H54 (cell line): Measurements from ENCODE around the gene CCSER1.
"Not testable (repeated sequence)": the region's sequence is repeated elsewhere in the genome, so short reads cannot be mapped to it uniquely, and the experiment has no call there.

Experiments used
- DNase-seq: peaks from one replicate; pipeline ENCODE4 v3.0.0; 2011; ENCODE audit warnings: low spot score, mixed read lengths; ENCODE audit not compliant: insufficient read length
- FAIRE-seq: peaks from 3 replicates; lab custom pipeline; 2011; peaks lifted over from hg19 to GRCh38; lab: Jason Lieb, UNC
- POLR2A ChIP-seq: IDR thresholded peaks from 2 replicates; pipeline ENCODE4 v1.6.1; 2011; ENCODE audit warnings: low read depth, mild to moderate bottlenecking, low read length

CCSER1 gene

DNA sequence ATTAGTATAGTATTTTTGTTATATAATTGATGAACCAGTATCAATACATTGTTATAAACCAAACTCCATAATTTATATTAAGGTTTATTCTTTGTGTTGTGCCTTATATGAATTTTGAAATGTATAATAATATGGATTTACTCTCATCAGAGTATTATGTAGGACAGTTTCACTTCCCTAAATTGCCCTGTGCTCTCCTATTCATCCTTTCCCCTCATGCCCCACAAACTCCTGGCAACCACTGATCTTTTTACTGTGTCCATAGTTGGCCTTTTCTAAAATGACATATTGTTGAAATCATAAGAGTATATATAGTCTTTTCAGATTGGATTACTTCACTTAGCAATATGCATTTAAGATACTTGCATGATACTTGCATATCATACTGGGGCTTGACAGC is 1218.4 kb downstream of the CCSER1 start:
- no peak for TF ChIP-seq POLR2A
- no peak for FAIRE-seq

DNA sequence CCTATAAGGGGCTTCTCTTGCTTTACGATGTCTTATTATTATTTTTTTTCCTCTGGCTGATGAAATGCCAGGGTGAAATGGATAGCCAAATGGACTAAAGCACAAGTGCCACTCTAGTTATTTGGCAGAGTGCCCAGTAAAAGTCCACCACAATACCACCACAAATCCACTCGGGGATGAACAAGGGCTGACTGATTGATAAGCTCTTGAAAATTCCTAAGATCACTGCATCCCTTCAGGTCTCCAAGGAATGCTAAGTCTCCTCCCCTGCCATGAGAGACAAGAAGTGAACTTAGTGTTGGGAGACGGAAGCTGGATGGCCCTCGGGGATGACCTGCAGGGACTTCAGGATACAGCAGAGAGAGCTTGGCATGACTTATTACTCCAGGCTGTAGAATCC is 1229.3 kb downstream of the CCSER1 start:
- DNase-seq, FAIRE-seq: not testable (repeated sequence)

More for the DNA sequence above, 1218.4 kb downstream of the CCSER1 start:
- DNase-seq = no peak

DNA sequence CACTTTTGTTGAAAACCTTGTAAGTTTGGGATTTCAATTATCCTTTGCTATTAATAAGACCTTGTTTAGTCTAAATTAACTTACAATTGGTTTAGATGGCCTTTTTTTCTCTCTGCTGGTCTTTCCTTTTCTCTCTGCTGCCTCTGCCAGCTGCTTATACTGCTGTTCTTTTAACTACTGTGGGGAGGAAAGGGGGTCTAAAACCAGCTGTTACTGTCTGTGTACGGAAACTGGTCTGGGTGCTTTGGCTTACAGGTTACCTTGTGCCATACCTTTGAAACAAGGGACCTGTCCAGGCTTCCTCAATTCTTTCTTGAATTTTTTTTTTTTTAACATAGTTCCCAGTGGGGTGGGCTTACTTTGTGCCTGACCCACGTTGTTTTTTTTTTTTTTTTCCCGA is 1230.8 kb downstream of the CCSER1 start:
- FAIRE-seq, DNase-seq: not testable (repeated sequence)

DNA sequence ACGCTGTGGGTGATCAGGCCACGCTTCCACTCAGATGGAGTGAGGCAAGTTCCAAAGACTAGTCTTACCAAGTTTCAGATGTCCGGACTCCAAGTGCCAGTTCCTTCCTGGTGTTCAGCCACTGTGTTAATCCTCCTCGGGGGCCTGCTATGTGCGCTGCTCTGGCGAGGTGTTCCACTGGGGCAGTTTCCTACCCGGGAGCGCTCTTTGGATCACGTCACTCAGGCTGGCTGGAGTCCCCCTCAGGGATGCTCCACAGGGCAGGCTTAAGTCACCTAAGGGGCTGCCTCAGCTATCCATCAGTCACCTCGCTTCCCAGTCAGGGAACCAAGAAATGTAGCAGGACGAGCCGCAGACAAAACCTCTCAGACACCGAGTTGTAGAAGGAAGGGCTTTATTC is 1231.4 kb downstream of the CCSER1 start:
- not testable (repeated sequence) for FAIRE-seq, DNase-seq

DNA sequence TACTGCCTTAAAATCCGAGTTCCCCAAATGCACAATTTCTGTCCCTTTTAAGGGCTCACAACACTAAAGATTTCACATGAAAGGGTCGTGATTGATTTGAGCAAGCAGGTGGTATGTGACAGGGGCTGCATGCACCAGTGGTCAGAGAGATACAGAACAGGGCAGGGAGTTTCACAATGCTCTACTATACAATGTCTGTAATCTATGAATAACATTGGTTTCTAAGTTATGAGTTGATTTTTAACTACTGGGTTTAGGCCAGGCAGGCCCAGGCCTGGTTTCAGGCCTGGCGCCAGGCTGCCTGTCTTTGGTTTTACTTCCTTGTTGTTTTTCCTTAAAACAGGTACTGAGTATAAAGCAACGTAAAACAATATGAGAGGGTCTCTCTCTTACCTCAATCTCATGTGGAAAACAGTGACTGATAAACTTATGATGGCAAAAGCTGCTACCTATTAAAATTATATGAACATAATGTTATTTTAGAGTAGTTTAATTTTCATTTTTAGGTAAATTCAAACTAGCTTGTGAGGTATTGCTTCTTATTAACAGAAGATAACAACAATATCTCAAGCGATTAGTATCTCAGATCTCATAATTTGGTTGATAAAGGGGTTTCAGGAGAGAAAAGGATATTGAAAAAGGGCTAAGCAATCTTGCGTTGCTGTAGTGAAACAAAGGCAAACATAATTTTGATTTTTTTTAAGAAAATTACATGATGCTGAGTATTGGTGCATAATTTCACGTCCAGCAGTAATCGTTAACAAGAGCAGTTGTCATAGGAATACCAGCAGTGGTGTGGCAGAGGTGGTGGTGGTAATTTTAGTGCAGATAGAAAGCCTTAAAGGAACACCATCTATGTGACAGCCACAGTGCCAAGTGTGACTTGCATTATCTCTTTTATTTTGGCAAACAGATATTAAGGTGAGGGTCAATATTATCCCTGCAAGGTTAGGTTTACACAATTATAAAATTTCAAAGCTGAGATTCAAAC is 1232.1 kb downstream of the CCSER1 start:
- no peak for TF ChIP-seq POLR2A
- DNase-seq (no peak), FAIRE-seq (no peak)

DNA sequence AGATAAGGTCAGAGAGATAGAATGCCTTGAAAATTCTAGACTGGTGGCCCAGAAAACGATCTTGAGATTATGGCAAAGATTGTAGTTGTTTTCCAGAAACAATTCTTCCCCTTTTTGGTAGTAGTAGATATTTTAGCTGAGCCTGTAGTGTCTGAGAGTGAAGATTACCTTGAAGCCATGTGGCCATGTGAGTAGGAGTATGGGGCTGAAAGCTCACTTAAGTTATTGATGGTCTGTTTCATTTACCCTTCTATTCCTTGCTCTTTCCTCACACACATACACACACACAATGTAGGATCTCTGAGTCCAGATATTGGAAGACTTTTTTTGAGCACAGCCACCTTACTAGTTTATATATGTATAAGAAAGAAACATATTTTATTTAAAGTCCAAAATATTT is 1234.9 kb downstream of the CCSER1 start:
- DNase-seq (no peak), FAIRE-seq (no peak)
- TF ChIP-seq POLR2A = no peak

DNA sequence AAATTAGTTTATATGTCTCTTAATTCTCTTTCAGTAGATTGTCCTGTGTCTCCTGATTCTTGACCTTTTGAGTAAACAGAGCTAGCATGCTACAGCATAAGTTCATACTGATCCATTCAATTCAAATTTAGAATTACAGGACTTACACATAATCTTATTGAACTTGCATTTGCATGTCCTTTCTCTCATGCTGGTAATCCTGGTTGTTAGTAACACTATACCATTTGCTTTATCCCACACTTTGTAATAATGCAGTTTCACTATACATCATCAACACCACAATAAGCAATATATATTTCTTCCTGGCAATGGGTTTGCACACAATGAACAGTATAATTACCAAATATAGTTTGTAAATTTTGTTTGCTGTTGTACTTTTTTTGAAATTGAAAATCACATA is 1239.4 kb downstream of the CCSER1 start:
- FAIRE-seq (no peak), DNase-seq (no peak)
- no peak for TF ChIP-seq POLR2A

DNA sequence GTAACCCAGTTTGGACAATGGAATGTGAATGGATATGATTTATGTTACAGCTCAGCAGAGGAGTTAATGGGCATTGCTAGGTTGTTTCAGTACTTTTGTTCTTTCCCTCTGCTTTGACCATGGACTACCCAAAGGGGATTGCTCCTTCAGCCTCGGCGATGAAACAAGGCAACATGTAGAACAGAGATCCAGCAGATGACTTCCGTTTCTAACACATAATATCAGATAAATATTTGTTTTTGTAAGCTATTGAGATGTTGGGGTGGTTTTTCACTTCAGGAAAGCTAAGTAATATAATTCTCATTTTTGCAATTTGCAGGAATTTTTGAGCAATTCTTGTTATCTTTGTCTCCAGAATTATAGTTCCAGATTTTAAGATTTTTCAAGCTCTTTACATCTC is 1241.9 kb downstream of the CCSER1 start:
- FAIRE-seq (no peak), DNase-seq (no peak)
- TF ChIP-seq POLR2A = no peak

DNA sequence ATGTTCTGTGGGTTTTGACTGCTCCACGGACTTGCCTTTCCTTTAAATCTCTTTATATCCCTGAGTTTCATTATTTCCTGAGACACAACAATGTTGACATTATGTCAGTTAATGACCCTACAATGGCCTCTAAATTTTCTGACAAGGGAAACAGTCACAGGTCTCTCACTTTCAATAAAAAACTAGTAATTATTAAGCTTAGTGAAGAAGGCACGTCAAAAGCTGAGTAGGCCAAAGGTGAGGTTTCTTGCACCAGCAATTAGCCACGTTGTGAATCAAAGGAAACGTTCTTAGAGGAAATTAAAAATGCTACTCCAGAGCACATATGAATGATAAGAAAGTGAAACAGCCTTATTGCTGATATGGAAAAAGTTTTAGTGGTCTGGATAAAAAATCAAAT is 1246.4 kb downstream of the CCSER1 start:
- FAIRE-seq (no peak), DNase-seq (no peak)
- no peak for TF ChIP-seq POLR2A

DNA sequence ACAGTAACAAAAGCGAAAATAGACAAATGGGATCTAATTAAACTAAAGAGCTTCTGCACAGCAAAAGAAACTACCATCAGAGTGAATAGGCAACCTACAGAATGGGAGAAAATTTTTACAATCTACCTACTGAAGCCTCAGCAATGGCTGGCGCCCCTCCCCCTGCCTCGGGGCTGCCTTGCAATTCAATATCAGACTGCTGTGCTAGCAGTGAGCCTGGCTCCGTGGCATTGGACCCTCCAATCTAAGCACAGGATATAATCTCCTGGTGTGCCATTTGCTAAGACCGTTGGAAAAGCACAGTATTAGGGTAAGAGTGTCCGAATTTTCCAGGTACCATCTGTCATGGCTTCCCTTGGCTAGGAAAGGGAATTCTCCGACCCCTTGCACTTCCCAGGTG is 1278.2 kb downstream of the CCSER1 start:
- not testable (repeated sequence) for FAIRE-seq, DNase-seq

DNA sequence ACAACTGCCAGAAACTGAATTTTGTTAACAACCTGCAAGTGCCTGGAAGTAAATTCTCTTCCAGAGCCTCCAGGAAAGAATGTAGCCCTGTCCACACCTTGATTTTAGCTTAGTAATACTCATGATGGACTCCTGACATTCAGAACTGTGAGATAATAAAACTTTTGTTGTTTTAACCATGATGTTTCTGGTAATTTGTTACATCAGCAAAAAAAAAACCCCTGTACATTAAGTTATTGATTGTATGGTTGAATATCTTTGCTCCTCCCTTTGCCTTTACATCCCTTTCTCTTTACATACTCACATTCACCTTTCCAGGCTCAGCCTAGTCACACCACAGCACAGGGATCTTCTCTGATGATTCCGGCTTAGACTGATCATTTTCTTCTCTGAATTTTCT is 1294.8 kb downstream of the CCSER1 start:
- DNase-seq (no peak), FAIRE-seq (no peak)
- TF ChIP-seq POLR2A = no peak

DNA sequence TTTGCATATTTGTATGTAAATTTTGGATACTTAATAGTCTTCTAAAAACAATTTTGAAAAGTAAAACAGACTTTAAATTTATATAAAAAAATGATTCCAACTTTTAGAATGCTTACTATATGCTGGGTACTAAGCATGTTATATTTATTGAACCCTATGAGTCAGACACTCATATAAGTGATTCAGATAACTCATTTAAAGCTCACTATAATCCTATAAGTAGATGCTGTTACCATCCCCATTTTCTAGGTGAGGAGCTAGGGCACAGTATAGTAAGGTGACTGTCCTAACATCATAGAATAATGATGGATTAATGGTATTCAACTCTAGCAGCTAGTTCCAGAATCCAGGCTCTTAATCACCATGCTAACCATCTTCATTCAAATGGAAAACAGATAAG is 1299.5 kb downstream of the CCSER1 start:
- no peak for FAIRE-seq
- TF ChIP-seq POLR2A = no peak
- DNase-seq = no peak

DNA sequence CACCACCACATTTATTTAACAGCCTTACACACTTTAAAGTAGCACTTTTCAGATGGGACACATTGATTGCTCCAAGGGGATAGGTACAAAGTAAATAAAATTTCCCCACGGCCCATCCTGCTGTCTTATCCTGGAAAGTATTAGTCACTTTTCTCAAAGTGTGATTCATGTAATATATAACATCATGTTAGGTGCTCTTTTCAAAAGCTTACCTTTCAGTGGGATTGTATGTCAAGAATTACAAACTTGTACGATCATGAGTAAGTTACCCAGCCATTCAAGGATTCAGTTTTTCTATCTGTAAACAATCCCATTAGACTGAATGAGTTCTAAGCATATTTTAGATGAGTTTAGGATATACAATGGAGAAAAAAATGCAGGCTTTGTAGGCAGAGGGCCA is 1300.0 kb downstream of the CCSER1 start:
- no peak for DNase-seq
- no peak for FAIRE-seq
- no peak for TF ChIP-seq POLR2A

DNA sequence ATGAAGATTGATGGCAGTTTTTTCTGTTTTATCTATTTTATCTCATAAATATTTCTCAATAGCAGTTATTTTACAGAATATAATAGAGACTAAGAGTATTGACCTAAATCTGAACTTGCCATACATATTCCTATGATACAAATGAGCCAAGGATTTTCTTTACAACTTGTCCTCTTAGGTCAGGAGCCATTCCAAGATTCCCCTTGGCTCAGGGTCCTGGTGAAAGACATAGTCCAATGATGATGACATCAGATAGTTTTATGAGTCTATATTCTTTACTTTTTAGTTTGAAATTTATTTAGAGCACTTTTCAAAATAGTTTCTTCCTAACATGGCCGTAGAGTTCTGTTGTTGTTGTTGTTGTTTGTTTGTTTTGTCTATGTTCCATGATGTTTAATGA is 1307.4 kb downstream of the CCSER1 start:
- no peak for DNase-seq
- no peak for TF ChIP-seq POLR2A
- no peak for FAIRE-seq

DNA sequence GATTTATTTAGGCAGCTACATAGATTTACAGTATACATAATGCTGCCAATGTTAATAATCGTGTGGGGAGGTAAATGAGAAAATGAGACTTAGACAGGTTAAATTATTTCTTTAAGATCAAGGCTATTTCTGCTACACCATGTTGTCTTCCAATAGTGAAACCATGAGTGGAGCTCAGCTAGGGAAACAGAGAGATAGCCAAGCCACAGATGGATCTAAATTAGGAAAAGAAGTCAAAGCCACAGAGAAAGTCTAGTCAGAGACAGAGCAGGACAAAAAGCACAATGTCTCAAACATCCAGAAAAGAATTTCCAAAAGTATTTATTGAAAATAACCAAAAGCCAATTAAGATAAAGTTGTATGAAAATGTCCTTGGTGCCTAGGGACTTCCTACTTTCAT is 1309.4 kb downstream of the CCSER1 start:
- DNase-seq (no peak), FAIRE-seq (no peak)
- no peak for TF ChIP-seq POLR2A
